Measurements from ENCODE around the gene PLPPR1.

Gene PLPPR1

DNA sequence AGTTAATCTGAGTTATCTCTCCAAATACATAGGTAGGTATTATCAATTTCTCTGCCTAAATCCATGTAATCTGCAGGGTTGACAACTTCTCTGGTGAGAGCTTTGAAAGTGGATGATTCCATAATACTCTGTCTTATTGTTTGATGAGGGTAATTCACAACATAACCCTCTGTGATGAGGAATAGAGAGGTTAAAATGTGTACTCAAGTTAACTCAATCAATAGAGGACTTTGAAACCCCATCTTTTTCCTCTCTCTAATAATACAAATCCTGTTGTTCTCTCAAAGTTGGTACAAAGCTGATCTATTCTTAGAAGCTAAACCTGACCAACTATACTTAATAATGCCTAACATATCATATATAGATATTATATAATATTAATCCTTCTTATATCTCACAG lies 100.1 kb downstream of the PLPPR1 start:
- DNase-seq, result no peak

GRCh38 chr9:101130054-101130453 lies 101.5 kb downstream of the PLPPR1 start:
- no peak for DNase-seq

DNA sequence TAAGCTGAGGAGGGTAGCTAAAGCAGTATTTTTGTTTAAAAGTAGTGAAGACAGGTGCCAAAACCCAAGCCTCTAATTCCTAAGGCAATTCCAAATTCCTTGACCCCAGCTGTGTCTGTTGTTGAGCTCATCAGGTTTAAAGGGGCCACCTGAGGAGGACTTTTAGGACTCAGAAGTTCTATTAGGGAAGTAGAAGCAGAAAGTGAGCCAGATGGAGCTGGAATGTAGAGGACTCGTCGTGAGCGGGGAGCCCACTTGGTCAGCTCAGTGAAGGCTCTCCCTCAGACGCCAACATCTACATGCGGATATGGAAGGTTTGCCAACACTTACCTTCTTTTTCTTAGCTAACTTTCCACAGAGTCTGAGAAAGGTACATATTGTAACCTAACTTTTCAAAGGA lies 102.8 kb downstream of the PLPPR1 start:
- no peak for DNase-seq

DNA sequence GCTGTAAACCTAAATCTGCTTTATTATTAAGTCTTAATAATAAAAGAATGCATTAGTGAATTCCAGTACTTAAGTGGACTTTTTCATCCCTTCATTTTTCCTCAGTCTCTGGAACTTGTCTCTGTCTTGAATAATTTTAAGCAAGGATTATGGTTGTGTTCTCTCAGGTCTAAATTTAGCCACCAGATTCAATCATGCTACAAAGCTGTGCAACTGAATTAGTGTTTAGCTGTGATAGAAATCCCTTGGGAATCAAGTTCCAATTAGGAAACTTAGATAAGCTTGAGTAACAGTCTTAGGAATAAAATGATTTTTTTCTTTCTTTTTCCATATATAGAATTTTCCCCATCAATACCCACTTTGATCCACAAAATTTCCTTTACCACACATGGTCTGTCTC lies 104.3 kb downstream of the PLPPR1 start:
- DNase-seq, result no peak

DNA sequence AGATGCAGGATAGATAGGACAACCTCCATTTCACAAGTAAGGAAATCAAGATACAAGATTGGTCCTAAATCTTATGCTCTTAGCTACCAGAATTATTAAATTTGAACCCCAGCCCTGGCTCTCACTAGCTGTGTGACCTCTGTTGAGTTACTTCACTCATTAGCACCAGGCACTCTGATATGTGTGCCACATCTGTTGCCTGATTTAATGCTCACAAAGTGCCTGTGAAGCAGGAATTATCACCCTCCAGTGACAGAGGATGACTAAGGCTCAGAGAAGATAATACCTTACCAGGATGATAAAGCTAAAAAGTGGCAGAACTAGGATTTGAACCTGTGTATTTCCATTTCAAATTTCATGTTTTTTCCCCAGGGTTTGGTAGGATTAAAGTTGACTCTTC lies 110.0 kb downstream of the PLPPR1 start:
- no peak for DNase-seq

- no peak for DNase-seq
Observed at GRCh38 chr9:101139082-101139481, 110.6 kb downstream of the PLPPR1 start.

DNA sequence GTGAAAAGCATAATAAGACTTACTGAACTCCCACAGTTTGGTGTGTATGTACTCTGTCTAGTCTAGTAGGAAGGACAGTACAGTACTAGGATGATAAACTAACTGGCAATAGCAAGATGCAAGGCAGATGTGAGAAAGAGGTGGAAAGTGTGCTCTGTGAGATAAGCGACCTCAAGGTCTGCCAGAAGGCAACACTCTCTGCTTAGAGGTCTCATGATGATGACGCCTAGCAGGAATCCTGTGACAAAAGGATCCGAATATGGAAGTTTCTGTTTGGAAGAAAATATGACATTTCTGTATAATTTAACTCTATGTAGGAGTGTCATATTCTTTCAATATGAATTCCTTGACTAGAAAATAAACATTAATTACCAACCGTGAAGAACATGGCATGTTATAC lies 112.2 kb downstream of the PLPPR1 start:
- no peak for DNase-seq

GRCh38 chr9:101146508-101146907 lies 118.0 kb downstream of the PLPPR1 start:
- DNase-seq, result no peak

GRCh38 chr9:101148344-101148743 lies 119.8 kb downstream of the PLPPR1 start:
- DNase-seq, result no peak

GRCh38 chr9:101158361-101158760 lies 129.8 kb downstream of the PLPPR1 start:
- no peak for DNase-seq

GRCh38 chr9:101162231-101162630 lies 133.7 kb downstream of the PLPPR1 start:
- DNase-seq, result no peak

GRCh38 chr9:101165131-101165530 lies 136.6 kb downstream of the PLPPR1 start:
- DNase-seq, result no peak

DNA sequence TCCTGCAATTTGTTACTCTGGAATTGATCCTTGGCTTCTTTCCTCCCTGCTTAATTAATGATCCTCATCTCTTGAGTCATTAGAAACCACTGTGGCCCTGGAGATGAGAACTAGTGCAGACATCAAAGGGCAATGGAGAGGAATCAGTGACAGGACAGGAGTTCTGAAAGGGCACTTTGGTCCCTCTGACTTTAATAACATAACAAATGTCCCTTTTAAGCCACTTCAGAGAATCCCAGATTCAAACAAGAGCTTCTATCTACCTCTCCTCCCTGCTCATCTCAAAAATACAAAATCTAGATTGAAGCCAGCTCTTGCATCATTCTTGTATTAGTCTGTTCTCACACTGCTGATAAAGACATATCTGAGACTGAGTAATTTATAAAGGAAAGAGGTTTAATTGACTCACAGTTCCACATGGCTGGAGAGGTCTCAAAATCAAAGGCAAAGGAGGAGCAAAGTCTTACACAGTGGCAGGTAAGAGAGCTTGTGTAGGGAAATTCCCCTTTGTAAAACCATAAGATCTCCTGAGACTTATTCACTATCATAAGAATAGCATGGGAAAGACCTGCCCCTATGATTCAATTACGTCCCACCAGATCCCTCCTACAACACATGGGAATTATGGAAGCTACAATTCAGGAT lies 139.1 kb downstream of the PLPPR1 start:
- DNase-seq, result no peak

GRCh38 chr9:101172616-101173015 lies 144.1 kb downstream of the PLPPR1 start:
- DNase-seq, result no peak

- no peak for DNase-seq
Observed at GRCh38 chr9:101173907-101174306, 145.4 kb downstream of the PLPPR1 start.

DNA sequence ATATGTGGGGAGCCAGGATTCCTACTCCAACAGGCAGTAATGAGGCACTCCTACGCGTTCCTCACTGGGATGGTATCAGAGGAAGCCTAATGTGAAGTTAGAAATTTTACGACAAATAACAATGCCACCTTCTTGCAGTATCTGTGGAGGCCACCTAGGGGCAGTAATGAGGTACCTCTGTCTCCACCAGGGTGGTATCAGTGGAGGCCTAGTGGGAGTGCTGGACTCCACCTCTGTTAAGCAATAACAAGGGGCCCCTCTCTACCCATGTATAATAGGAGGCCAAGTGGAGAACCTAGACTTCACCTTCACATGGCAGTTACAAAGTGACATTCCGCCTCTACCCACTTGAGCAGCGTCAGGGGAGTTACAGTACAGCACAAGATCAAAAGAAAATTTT lies 147.9 kb downstream of the PLPPR1 start:
- no peak for DNase-seq

GRCh38 chr9:101184813-101185278 lies 156.3 kb downstream of the PLPPR1 start:
- no peak for DNase-seq

GRCh38 chr9:101191723-101192122 lies 163.2 kb downstream of the PLPPR1 start:
- no peak for DNase-seq

GRCh38 chr9:101197026-101197425 lies 168.5 kb downstream of the PLPPR1 start:
- no peak for DNase-seq

GRCh38 chr9:101200852-101201251 lies 172.3 kb downstream of the PLPPR1 start:
- no peak for DNase-seq

- DNase-seq, result no peak
Observed at GRCh38 chr9:101201630-101202029, 173.1 kb downstream of the PLPPR1 start.

GRCh38 chr9:101209670-101210069 lies 181.1 kb downstream of the PLPPR1 start:
- DNase-seq, result no peak

DNA sequence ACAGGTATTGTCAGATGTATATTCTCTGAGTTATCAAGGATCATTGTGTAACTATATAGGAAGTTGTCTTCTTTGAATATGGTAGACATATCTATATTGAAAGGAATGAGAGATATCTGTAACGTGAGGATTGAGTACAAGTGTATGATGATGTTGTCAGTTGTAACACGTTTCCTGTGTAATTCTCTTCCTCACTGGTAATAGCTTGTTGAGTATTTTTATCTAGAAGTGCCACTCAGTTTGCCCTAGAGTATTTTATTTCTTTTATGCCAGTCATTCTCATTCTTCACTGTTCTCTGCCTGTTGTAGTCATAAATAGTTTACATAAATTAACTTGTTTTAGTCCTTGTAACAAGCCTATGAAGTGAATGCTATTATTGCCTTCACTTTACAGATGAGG lies 184.1 kb downstream of the PLPPR1 start:
- DNase-seq, result no peak

GRCh38 chr9:101219030-101219429 lies 190.5 kb downstream of the PLPPR1 start:
- DNase-seq, result no peak

DNA sequence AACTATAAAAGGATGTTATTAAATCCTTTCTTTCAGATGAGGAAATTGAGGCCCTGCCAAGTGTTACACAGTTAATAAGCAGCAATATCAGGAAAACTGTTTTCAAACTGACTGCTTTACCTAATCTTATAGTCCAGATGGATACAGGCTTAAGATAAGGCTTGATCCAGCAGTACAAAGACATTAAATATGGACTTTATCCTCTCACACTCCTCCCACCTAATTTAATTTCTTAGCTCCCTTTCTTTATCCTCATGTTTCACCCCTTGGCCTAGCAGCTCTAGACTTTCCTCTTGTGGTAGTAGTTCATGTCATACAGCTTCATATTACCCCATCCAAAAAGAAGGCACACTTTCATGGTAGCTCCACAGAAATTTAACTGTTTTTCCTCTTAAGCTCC lies 191.8 kb downstream of the PLPPR1 start:
- DNase-seq, result no peak

DNA sequence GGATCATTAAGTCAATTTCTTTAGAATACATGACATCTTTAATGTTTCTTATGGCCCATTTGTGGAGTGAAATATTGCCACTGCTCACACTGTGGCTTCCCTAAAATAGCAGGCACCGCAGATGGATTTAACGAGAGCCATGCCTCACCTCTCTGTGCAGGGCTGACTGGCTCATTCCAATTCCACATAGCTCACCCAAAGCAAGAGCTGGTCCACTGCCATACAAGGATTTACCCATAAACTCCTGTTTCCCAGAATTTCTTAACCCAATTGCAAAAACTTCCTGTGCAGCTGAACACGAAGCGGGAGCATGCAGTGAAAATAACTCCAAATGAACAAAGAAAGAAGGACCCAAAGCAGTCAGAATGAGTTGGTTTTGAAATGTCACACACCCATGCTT lies 196.7 kb downstream of the PLPPR1 start:
- DNase-seq, result no peak
